PC-3 (cell line): ENCODE results near the gene CDK18. TPM values are rescaled to one million over a fixed set of nuclear protein-coding genes. Genes with fewer than 3 reads are reported as not detected.

ENCODE experiments used
- ATAC-seq: fragments of 200-7000 bp; cut with Tn5 transposase; 2 replicates; pipeline ENCODE4 v1.9.1; 2020; ENCODE audit warnings: mild to moderate bottlenecking, moderate library complexity
- BruUV-seq: library from RNA; stranded (reverse); fragments of 400-500 nt; replicated peaks from 2 replicates; lab custom pipeline; 2021; lab: Mats Ljungman, UMichigan
- CTCF ChIA-PET: fragments of 300-600 bp; sonication (Branson Sonifier 250); formaldehyde crosslinking; loops from one replicate; lab custom pipeline; 2022; ENCODE audit warnings: antibody characterized with exemption; lab: Charles Lee
- POLR2A ChIA-PET: fragments of 300-600 bp; sonication (Branson Sonifier 250); formaldehyde crosslinking; loops from one replicate; lab custom pipeline; 2022; ENCODE audit warnings: antibody characterized with exemption; ENCODE audit not compliant: unreplicated experiment; lab: Charles Lee
- DNase-seq: peaks from one replicate; pipeline ENCODE4 v3.0.0-alpha.2; 2015
- H2AFZ ChIP-seq: fragments of 300-600 bp; sonication (generic); 2 replicates; pipeline ENCODE4 v1.6.0; 2016; ENCODE audit warnings: antibody characterized with exemption, low read length
- H3F3A ChIP-seq: fragments of 300-600 bp; sonication (generic); one replicate; pipeline ENCODE4 v1.6.0; 2017; ENCODE audit warnings: antibody characterized with exemption, low read length, control low read depth, mild to moderate bottlenecking; ENCODE audit not compliant: unreplicated experiment
- H3K27ac ChIP-seq: fragments of 300-600 bp; sonication (generic); 2 replicates; pipeline ENCODE4 v1.5.1; 2016; ENCODE audit warnings: mild to moderate bottlenecking, low read length
- H3K27me3 ChIP-seq: fragments of 300-600 bp; sonication (generic); 2 replicates; pipeline ENCODE4 v1.6.1; 2016; ENCODE audit warnings: low read length, mixed read lengths
- H3K36me3 ChIP-seq: fragments of 300-600 bp; sonication (generic); 2 replicates; pipeline ENCODE4 v1.6.1; 2016; ENCODE audit warnings: low read depth, mixed run types, low read length, mixed read lengths
- H3K4me1 ChIP-seq: fragments of 300-600 bp; sonication (generic); 2 replicates; pipeline ENCODE4 v1.5.1; 2016; ENCODE audit warnings: low read length; ENCODE audit not compliant: insufficient read depth
- H3K4me2 ChIP-seq: fragments of 300-600 bp; sonication (generic); 2 replicates; pipeline ENCODE4 v1.6.0; 2016; ENCODE audit warnings: low read length
- H3K4me3 ChIP-seq: fragments of 300-600 bp; sonication (generic); 2 replicates; pipeline ENCODE4 v1.5.1; 2016; ENCODE audit warnings: mild to moderate bottlenecking, low read length, mixed read lengths
- H3K79me2 ChIP-seq: fragments of 300-600 bp; sonication (generic); 2 replicates; pipeline ENCODE4 v1.6.1; 2017; ENCODE audit warnings: low read length, mixed read lengths
- H3K9ac ChIP-seq: fragments of 300-600 bp; sonication (generic); 2 replicates; pipeline ENCODE4 v1.6.0; 2016; ENCODE audit warnings: mild to moderate bottlenecking, low read length
- H3K9me2 ChIP-seq: fragments of 300-600 bp; sonication (generic); replicated peaks from 2 replicates; pipeline ENCODE4 v1.6.1; 2016; ENCODE audit warnings: mixed run types, low read length, mixed read lengths
- H3K9me3 ChIP-seq: fragments of 300-600 bp; sonication (generic); 2 replicates; pipeline ENCODE4 v1.6.1; 2016; ENCODE audit warnings: low read length, mixed read lengths
- H4K20me1 ChIP-seq: fragments of 300-600 bp; sonication (generic); 2 replicates; pipeline ENCODE4 v1.6.1; 2016; ENCODE audit warnings: low read length, mixed read lengths
- CTCF ChIP-seq: fragments of 300-600 bp; sonication (generic); conservative IDR thresholded peaks from 2 replicates; pipeline ENCODE4 v1.5.1; 2017; ENCODE audit warnings: antibody characterized with exemption, low read depth, mild to moderate bottlenecking, low read length
- EZH2 ChIP-seq: fragments of 300-600 bp; sonication (generic); IDR thresholded peaks from one replicate; pipeline ENCODE4 v1.6.1; 2017; ENCODE audit warnings: antibody characterized with exemption, mild to moderate bottlenecking, low read length; ENCODE audit not compliant: unreplicated experiment
- EZH2phosphoT487 ChIP-seq: fragments of 300-600 bp; sonication (generic); IDR thresholded peaks from 2 replicates; pipeline ENCODE4 v1.6.1; 2018; ENCODE audit warnings: mild to moderate bottlenecking, antibody characterized with exemption, low read length, borderline replicate concordance
- intact Hi-C: fragments of 100-400 bp; cut with micrococcal nuclease; formaldehyde crosslinking; loops from 2 replicates; pipeline ENCODE4 v1.9.0; 2023
- total RNA-seq: library from RNA; depleted of rRNA; stranded (reverse); fragments of >200 nt; gene quantifications from 2 replicates; pipeline ENCODE4 v1.2.3, GENCODE V29; 2014

The CDK18 gene
- total RNA-seq, 1 experiment from 2014 or later: 13.2 TPM

DNA sequence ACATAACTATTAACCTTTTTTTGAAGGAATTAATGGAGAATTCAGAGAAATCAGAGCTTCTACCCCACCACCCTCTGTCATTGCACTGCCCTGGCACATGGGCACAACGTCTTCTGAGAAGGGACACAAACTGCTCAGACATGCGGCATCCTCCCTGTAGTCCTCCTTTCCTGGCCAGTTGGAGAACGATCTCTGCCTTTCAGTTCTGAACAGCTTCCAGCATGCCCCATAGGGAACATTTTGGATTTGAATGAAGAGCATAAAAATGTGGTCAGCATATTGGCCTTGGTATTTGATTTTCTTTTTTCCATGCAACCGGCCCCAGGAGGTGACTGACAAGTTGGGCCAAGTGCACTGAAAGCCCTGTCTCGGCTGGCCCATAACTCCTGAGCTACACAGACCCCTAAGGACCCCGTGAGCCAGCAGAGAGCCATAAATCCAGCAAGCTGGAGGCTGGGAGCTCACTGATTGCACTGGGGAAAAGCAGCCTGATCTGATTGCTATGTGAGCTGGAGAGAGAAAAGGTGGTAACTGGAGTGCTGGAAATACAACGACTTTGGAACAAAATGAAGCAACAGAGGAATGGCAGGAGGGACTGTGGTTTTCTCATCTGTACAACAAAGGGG is 37.8 kb upstream of the CDK18 start:
- H3K9ac ChIP-seq: no peak overlapping the region
- no peaks in the 10 kb centered on the region for H3K36me3 ChIP-seq
- H3K79me2 ChIP-seq: no peaks in the 10 kb centered on the region
- no peaks in the 10 kb centered on the region for H3K4me1 ChIP-seq
- no peaks in the 10 kb centered on the region for H3K9me3 ChIP-seq
- no peak overlapping the region for H3K27ac ChIP-seq
- DNase-seq (no peak), ATAC-seq (no peak)
- peaks cover 65% of the 10 kb centered on the region for H3K27me3 ChIP-seq
- CTCF ChIA-PET: interaction anchor here (0.6 to 1.3 kb wide), 2 partner anchors 19 to 23 kb away, joined by 3 to 4 read pairs; no protein-coding TSS in a partner anchor
- no peaks in the 10 kb centered on the region for H3F3A ChIP-seq
- no peak overlapping the region for H2AFZ ChIP-seq
- H3K4me3 ChIP-seq: no peak overlapping the region
- TF ChIP-seq CTCF (no peak), EZH2 (no peak), EZH2phosphoT487 (no peak)
- H3K9me2 ChIP-seq: no peaks in the 10 kb centered on the region
- intact Hi-C loops: no loop called here
- POLR2A ChIA-PET: no interaction called here
- no peak overlapping the region for H3K4me2 ChIP-seq
- no TSS peak for BruUV-seq
- no peaks in the 10 kb centered on the region for H4K20me1 ChIP-seq

GRCh38 chr1:205470131-205470530 is 34.3 kb upstream of the CDK18 start:
- Histone ChIP-seq H3K36me3 (no peaks in the 10 kb centered on the region), H3K9me3 (no peaks in the 10 kb centered on the region), H3K79me2 (no peaks in the 10 kb centered on the region), H3K27ac (no peak overlapping the region), H2AFZ (no peak overlapping the region), H3K9me2 (no peaks in the 10 kb centered on the region), H3K4me3 (no peak overlapping the region), H4K20me1 (no peaks in the 10 kb centered on the region), H3K4me2 (no peak overlapping the region), H3K4me1 (no peaks in the 10 kb centered on the region), H3F3A (no peaks in the 10 kb centered on the region), H3K27me3 (peaks cover 47% of the 10 kb centered on the region), H3K9ac (no peak overlapping the region)
- no peak for TF ChIP-seq CTCF
- TF ChIP-seq EZH2phosphoT487: no peak
- TF ChIP-seq EZH2: no peak
- DNase-seq: no peak
- ATAC-seq: no peak
- intact Hi-C loops: no loop called here
- no TSS peak for BruUV-seq
- ChIA-PET POLR2A (no interaction called here), CTCF (interaction anchor here (0.7 kb wide), 1 partner anchor 135 kb away, joined by 3 read pairs; no protein-coding TSS in a partner anchor)

DNA sequence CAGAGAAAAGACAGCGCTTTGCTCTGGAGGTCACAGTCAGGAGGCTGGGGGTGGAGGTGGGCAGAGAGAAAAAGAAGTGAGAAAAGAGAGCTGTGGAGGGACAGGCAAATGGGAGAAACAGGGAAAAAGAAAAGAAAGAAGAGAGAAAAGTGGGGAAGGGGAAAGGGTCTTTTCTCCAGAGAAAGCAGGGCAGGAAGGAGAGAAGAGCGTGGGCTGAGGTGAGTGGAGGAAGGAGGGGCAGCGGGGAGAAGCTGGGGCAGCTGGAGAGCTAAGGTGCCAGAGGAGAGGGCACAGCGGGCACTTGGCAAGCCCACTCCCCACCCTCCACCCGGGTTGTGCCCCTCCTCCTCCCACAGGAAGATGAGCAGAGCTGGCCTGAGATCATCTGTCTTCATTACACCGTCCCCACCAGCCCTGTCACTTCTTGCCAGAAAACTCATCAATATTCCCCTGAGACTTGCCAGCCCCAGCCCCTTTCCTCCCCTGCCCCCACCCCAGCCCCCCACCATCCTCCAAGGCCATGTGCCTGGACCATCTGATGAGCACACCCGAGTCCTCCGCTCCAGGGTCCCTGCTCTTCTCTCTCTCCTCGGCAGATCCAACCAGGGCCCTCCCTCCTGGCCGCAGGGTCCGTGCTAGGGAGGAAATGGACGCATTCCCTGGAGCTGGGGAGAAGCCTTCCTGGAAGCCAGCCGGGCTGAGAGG is 31.6 kb upstream of the CDK18 start:
- Histone ChIP-seq H3K27me3 (peaks cover 22% of the 10 kb centered on the region), H3K27ac (no peak overlapping the region), H3K9me3 (no peaks in the 10 kb centered on the region), H3F3A (no peaks in the 10 kb centered on the region), H3K36me3 (no peaks in the 10 kb centered on the region), H4K20me1 (no peaks in the 10 kb centered on the region), H3K9me2 (no peaks in the 10 kb centered on the region), H3K79me2 (no peaks in the 10 kb centered on the region), H3K4me2 (no peak overlapping the region), H3K9ac (no peak overlapping the region), H3K4me1 (peaks cover 9% of the 10 kb centered on the region), H3K4me3 (no peak overlapping the region), H2AFZ (no peak overlapping the region)
- intact Hi-C loops: no loop called here
- DNase-seq (no peak), ATAC-seq (no peak)
- TF ChIP-seq EZH2 (no peak), CTCF (no peak), EZH2phosphoT487 (no peak)
- CTCF ChIA-PET: no interaction called here
- POLR2A ChIA-PET: no interaction called here
- no TSS peak for BruUV-seq
